Activated T-helper 17 cell treated with anti-CD3 and anti-CD28 coated beads, Interleukin-2, amount 50 U/mL, for 72 hours (primary cell): ENCODE measurements around the gene SMCHD1. TPM values are rescaled to one million over a fixed set of nuclear protein-coding genes. Genes with fewer than 3 reads are reported as not detected.
"Not testable (repeated sequence)": the region's sequence is repeated elsewhere in the genome, so short reads cannot be mapped to it uniquely, and the experiment has no call there.

Experiments used
- ATAC-seq: fragments of 150-1000 bp; cut with Tn5 transposase; replicated peaks from 2 replicates; pipeline ENCODE4 v1.10.0; 2021; ENCODE audit warnings: mild to moderate bottlenecking, moderate library complexity
- H3K27ac Mint-ChIP-seq: one replicate; pipeline ENCODE4 v1.8.0; 2022; ENCODE audit warnings: mixed read lengths
- H3K27me3 Mint-ChIP-seq: one replicate; pipeline ENCODE4 v1.8.0; 2022; ENCODE audit warnings: mixed read lengths
- H3K36me3 Mint-ChIP-seq: one replicate; pipeline ENCODE4 v1.8.0; 2022; ENCODE audit warnings: low read depth, mild to moderate bottlenecking, mixed read lengths
- H3K4me1 Mint-ChIP-seq: one replicate; pipeline ENCODE4 v1.8.0; 2022; ENCODE audit warnings: mixed read lengths
- H3K4me3 Mint-ChIP-seq: one replicate; pipeline ENCODE4 v1.8.0; 2022; ENCODE audit warnings: mild to moderate bottlenecking, mixed read lengths
- H3K9me3 Mint-ChIP-seq: one replicate; pipeline ENCODE4 v1.8.0; 2022; ENCODE audit warnings: mixed read lengths
- total RNA-seq, 2 donors: library from RNA; stranded (reverse); gene quantifications; one replicate each; pipeline ENCODE4 v1.2.3, GENCODE V29; 2022

Gene SMCHD1
- total RNA-seq, 2 donors from 2014 or later, result 99.5 to 106 TPM

DNA sequence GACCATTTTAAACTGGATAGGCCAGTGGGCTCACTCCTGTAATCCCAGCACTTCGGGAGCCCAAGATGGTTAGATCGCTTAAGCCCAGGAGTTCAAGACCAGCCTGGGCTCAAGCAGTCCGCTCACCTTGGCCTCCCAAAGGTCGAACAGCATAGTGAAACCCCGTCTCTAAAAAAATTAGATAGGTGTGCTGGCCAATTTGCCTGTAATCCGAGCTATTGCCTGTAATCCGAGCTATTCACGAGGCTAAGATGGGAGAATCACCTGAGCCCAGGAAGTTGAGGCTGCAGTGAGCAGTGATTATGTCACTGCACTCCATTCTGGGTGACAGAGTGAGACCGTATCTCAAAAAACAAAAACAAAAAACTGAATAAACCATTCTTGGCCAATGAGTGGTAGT lies 138.6 kb downstream of the SMCHD1 start:
- no peaks in the 10 kb centered on the region for H3K9me3 Mint-ChIP-seq
- H3K36me3 Mint-ChIP-seq, result peaks cover 90% of the 10 kb centered on the region
- ATAC-seq, result no peak
- H3K27ac Mint-ChIP-seq, result no peak overlapping the region
- no peak overlapping the region for H3K4me3 Mint-ChIP-seq
- H3K27me3 Mint-ChIP-seq, result no peaks in the 10 kb centered on the region
- H3K4me1 Mint-ChIP-seq, result peaks cover 3% of the 10 kb centered on the region

DNA sequence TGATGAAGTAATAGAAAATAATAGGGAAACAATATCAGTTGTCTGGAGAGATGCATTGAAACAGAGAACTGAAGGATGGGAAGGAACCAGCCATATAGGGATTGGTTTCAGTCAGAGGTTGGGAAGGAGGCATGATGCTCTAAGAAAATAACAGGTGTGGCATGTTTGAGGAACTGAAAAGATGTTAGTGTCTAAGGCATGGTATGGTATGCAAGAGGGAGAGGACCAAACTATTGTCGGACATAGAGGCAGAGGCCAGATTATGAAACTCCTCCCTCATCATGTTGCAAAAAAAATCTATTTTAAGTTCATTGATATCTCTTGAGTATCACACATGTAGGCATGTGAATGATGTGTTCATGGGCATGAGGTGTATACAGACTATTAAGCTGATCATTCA lies 142.4 kb downstream of the SMCHD1 start:
- Mint-ChIP-seq H3K9me3 (no peaks in the 10 kb centered on the region), H3K4me3 (no peak overlapping the region), H3K27ac (peak overlapping the region; percentile 32), H3K27me3 (no peaks in the 10 kb centered on the region), H3K4me1 (peaks cover 10% of the 10 kb centered on the region), H3K36me3 (peaks cover 95% of the 10 kb centered on the region)
- ATAC-seq, result no peak

DNA sequence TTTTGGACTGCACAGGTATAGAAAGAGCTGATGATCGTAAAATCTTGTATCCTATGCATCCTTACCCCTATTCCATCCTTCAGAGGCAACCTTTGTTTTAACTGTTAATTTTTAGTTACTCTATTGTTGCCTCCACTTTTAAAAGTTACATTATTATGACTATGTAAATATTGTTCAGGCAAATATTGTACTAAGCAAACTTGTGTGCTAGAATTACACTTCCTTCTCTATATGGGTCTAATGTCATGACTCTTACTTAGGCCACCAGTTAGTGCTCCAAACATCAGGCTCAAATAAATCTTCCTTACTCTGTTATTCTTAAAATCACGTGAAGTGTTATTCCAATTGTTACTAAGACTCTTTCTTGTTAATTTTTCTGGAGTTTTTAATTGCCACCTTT lies 143.8 kb downstream of the SMCHD1 start:
- H3K36me3 Mint-ChIP-seq, result peaks cover 96% of the 10 kb centered on the region
- peaks cover 10% of the 10 kb centered on the region for H3K4me1 Mint-ChIP-seq
- H3K27ac Mint-ChIP-seq, result peak overlapping the region; percentile 37
- no peaks in the 10 kb centered on the region for H3K9me3 Mint-ChIP-seq
- ATAC-seq, result no peak
- H3K27me3 Mint-ChIP-seq, result no peaks in the 10 kb centered on the region
- no peak overlapping the region for H3K4me3 Mint-ChIP-seq

DNA sequence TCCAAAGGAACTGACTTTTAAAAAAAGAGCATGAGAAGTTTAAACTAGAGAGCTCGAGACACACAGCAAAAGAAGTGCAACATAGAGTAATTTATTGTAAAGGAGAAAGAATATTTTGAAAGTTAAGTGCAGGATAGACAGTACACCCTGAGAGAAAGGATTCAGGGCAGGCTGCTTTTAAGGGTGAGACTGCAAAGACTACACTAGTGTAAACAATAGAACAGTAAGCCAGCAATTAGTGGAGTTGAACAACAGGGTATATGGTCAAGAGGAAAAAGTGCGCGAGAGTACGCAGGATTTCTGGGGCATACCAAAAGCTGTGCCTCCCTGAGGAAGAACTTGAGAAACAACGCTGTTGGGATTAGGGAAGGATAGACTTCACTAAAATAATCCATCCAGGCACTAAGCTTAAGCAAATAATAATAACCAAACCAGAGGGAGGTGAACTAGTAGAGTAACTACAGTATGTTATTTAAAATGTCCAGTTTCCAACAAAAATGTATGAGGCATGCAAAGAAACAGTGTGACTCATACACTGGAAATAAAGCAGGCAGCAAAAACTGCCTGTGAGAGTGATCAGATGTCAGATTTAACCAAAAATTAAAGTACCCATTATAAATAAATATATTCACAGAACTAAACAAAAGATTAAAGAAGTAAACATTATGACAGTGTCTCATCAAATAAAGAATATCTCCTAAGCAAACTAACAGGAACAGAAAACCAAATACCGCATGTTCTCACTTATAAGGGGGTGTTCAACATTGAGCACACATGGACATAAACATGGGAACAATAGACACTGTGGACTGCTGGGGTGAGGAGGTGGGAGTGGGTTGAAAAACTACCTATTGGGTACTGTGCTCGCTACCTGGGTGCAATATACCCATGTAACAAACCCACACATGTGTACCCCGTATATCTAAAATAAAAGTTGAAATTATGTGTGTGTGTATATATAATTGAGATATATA lies 150.7 kb downstream of the SMCHD1 start:
- ATAC-seq, result no peak
- Mint-ChIP-seq H3K9me3 (peaks cover 11% of the 10 kb centered on the region), H3K4me1 (no peaks in the 10 kb centered on the region), H3K4me3 (no peak overlapping the region), H3K27me3 (no peaks in the 10 kb centered on the region), H3K27ac (no peak overlapping the region), H3K36me3 (peaks cover 37% of the 10 kb centered on the region)

DNA sequence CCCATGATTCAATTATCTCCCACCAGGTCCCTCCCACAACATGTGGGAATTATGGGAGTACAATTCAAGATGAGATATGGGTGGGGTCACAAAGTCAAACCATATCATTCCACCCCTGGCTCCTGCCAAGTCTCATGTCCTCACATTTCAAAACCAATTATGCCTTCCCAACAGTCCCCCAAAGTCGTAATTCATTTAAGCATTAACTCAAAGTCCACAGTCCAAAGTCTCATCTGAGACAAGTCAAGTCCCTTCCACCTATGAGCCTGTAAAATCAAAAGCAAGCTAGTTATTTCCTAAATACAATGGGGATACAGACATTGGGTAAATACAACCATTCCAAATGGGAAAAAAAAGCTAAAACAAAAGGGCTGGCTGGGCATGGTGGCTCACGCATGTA lies 153.1 kb downstream of the SMCHD1 start:
- H3K4me1 Mint-ChIP-seq, ATAC-seq, H3K27me3 Mint-ChIP-seq, H3K27ac Mint-ChIP-seq, H3K4me3 Mint-ChIP-seq: not testable (repeated sequence)
- Mint-ChIP-seq H3K36me3 (peaks cover 17% of the 10 kb centered on the region), H3K9me3 (peaks cover 23% of the 10 kb centered on the region)

DNA sequence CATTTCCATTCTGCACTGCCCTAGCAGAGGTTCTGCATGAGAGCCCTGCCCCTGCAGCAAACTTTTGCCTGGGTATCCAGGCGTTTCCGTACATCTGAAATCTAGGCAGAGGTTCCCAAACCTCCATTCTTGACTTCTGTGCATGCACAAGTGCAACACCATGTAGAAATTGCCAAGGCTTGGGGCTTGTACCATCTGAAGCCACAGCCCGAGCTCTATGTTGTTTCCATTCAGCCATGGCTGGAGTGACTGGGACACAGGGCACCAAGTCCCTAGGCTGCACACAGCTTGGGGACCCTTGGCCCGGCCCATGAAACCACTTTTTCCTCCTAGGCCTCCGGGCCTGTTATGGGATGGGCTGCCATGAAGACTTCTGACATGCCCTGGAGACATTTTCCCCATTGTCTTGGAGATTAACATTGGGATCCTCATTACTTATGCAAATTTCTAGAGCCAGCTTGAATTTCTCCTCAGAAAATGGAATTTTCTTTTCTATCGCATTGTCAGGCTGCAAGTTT lies 154.2 kb downstream of the SMCHD1 start:
- not testable (repeated sequence) for H3K27me3 Mint-ChIP-seq, ATAC-seq, H3K36me3 Mint-ChIP-seq, H3K4me3 Mint-ChIP-seq, H3K4me1 Mint-ChIP-seq, H3K27ac Mint-ChIP-seq
- peaks cover 29% of the 10 kb centered on the region for H3K9me3 Mint-ChIP-seq

DNA sequence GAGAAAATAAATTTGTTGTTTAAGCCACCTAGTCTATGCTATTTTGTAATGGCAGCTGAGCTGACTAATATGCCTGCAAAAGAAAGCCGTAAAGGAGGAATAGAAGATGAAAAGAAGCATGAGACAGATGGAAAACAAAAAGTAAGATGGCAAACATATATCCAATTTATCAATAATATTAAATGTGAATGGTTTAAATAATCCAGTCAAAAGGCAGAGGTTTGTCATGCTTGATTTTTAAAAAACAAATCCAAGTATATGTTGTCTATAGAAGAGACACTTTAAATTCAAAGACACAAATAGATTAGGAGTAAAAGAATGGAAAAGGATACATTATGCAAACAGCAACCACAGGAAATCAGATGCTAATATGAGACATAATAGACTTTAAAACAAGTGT lies 155.9 kb downstream of the SMCHD1 start:
- Mint-ChIP-seq H3K27ac (no peak overlapping the region), H3K4me1 (no peaks in the 10 kb centered on the region), H3K9me3 (peaks cover 33% of the 10 kb centered on the region), H3K27me3 (no peaks in the 10 kb centered on the region), H3K36me3 (no peaks in the 10 kb centered on the region), H3K4me3 (no peak overlapping the region)
- ATAC-seq, result no peak

DNA sequence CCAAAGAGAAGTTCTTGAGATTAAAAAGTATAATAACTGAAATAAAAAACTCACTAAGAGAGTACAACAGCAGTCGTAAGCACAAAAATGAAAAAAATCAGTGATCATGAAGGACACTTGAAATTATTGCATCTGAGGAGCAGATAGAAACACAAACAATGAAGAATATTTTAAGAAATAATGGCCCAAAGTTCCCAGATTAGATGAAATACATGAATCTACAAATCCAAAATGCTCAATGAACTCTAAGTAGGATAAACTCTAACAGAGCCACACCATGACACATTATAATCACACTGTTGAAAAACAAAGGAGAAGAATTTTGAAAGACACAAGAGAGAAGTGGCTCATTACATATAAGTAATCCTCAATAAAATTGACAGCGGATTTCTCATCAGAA lies 159.4 kb downstream of the SMCHD1 start:
- Mint-ChIP-seq H3K27ac (no peak overlapping the region), H3K4me3 (no peak overlapping the region), H3K27me3 (no peaks in the 10 kb centered on the region), H3K4me1 (no peaks in the 10 kb centered on the region), H3K36me3 (no peaks in the 10 kb centered on the region), H3K9me3 (peaks cover 29% of the 10 kb centered on the region)
- ATAC-seq, result no peak

DNA sequence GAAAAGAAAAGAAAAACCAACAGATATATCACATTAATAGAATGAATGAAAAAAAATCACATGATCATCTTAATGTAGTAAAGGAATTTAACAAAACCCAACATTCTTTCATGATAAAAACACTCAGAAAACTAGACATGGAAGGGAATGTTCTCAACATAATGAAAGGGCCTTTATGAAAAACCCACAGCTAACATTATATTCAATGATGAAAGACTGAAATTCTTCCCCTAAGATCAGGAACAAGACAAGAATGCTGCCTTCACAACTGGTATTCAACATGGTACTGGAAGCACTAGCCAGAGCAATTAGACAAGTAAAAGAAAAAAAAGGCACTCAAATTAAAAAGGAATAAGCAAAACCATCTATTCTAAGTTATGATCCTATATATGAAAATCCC lies 162.8 kb downstream of the SMCHD1 start:
- Mint-ChIP-seq H3K27me3 (no peaks in the 10 kb centered on the region), H3K4me1 (no peaks in the 10 kb centered on the region), H3K9me3 (peaks cover 13% of the 10 kb centered on the region), H3K4me3 (no peak overlapping the region), H3K36me3 (no peaks in the 10 kb centered on the region), H3K27ac (no peak overlapping the region)
- no peak for ATAC-seq

DNA sequence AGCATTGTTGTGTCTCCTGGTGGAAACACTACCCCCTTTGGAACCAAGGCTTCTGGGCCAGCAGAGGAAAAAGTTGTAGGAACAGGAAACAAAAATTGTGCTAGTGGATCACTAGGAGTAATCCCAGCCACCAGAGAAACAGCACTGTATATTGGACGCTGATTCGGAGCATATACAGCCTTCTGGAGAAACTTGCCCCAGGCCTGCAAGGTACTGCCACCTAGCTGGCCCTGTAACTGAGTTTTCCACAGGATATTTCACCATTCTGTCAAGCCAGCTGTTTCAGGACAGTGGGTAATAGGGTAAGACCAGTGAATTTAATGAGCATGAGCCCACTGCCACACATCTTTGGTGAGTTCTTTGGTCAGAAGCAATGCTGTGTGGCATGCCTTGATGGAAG lies 166.2 kb downstream of the SMCHD1 start:
- Mint-ChIP-seq H3K27me3 (no peaks in the 10 kb centered on the region), H3K9me3 (no peaks in the 10 kb centered on the region), H3K36me3 (no peaks in the 10 kb centered on the region), H3K27ac (no peak overlapping the region), H3K4me3 (no peak overlapping the region), H3K4me1 (no peaks in the 10 kb centered on the region)
- ATAC-seq, result no peak

DNA sequence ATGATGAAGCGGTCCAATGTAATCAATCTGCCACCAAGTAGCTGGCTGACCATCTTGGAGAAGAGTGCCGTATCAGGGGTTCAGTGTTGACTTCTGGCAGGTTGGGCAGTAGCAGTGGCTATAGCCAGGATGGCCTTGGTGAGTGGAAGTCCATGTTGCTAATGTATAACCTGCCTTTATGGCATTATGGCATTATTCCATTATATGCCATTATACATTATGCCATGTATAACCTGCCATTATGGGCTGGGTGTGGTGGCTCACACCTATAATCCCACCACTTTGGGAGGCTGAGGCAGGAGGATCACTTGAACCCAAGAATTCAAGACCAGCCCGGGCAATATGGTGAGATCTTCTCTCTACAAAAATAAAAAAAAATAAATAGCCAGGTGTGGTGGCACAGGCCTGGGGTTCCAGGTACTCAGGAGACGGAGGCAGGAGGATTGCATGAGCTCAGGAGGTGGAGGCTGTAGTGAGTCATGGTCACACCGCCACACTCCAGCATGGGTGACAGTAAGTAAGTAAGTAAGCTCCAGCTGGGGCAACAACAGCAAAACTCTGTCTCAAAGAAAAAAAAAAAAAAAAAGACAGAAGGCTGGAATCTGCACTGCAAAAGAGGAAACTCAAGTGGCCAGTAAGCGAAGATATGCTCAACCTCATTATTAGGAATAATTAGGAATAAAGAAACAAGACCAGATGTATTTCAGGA lies 166.8 kb downstream of the SMCHD1 start:
- Mint-ChIP-seq H3K27ac (no peak overlapping the region), H3K4me1 (no peaks in the 10 kb centered on the region), H3K4me3 (no peak overlapping the region), H3K36me3 (no peaks in the 10 kb centered on the region), H3K27me3 (no peaks in the 10 kb centered on the region), H3K9me3 (no peaks in the 10 kb centered on the region)
- ATAC-seq, result no peak

DNA sequence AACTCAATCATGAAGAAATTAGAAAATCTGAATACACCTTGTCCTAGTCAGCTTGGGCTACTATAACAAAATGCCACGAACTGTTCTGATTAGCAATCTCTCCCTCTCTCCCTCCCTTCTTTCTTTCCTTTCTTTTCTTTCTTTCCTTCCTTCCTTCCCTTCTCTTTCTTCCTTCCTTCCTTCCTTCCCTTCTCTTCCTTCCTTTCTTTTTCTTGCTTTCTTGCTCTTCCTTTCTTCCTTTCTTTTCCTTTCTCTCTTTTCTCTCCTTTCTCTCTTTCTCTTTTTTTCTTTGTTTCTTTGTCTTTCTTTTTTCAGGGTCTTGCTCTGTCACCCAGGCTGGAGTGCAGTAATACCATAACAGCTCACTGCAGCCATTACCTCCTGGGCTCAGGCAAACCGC lies 167.7 kb downstream of the SMCHD1 start:
- no peaks in the 10 kb centered on the region for H3K4me1 Mint-ChIP-seq
- H3K27me3 Mint-ChIP-seq, result no peaks in the 10 kb centered on the region
- no peak overlapping the region for H3K27ac Mint-ChIP-seq
- ATAC-seq, result no peak
- H3K4me3 Mint-ChIP-seq, result no peak overlapping the region
- no peaks in the 10 kb centered on the region for H3K9me3 Mint-ChIP-seq
- H3K36me3 Mint-ChIP-seq, result no peaks in the 10 kb centered on the region

DNA sequence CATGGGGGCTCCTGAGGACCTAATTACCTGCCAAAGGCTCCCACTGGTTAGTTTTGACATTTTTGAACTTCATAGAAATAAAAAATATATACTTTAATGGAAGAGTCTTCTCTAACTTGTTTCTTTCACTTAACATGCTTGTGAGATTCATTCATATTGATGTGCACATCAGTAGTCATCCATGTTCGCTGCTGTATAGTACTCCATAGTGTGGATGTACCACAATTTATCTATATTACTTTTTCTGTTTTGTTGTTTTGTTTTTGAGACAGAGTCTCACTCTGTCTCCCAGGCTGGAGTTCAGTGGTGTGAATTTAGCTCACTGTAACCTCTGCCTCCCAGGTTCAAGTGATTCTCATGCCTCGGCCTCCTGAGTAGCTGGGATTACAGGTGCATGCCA lies 168.4 kb downstream of the SMCHD1 start:
- Mint-ChIP-seq H3K9me3 (no peaks in the 10 kb centered on the region), H3K4me1 (no peaks in the 10 kb centered on the region), H3K36me3 (no peaks in the 10 kb centered on the region), H3K4me3 (no peak overlapping the region), H3K27ac (no peak overlapping the region), H3K27me3 (no peaks in the 10 kb centered on the region)
- ATAC-seq, result no peak

DNA sequence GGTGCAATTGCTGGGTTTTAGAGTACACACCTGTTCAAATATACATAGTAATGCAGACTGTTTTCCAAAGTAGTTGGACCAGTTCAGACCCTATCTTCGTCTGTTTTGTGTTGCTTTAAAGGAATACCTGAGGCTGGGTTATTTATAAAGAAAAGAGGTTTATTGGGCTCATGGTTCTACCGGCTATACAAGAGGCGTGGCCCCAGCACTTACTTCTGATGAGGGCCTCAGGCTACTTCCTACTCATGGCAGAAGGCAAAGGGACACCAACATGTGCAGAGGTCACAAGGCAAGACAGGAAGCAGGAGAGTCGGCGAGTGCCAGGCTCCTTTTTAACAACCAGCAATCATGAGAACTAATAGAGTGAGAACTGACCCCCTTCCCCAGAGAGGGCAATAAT lies 169.3 kb downstream of the SMCHD1 start:
- Mint-ChIP-seq H3K27me3 (no peaks in the 10 kb centered on the region), H3K27ac (no peak overlapping the region), H3K4me1 (no peaks in the 10 kb centered on the region), H3K36me3 (no peaks in the 10 kb centered on the region), H3K9me3 (no peaks in the 10 kb centered on the region), H3K4me3 (no peak overlapping the region)
- no peak for ATAC-seq

DNA sequence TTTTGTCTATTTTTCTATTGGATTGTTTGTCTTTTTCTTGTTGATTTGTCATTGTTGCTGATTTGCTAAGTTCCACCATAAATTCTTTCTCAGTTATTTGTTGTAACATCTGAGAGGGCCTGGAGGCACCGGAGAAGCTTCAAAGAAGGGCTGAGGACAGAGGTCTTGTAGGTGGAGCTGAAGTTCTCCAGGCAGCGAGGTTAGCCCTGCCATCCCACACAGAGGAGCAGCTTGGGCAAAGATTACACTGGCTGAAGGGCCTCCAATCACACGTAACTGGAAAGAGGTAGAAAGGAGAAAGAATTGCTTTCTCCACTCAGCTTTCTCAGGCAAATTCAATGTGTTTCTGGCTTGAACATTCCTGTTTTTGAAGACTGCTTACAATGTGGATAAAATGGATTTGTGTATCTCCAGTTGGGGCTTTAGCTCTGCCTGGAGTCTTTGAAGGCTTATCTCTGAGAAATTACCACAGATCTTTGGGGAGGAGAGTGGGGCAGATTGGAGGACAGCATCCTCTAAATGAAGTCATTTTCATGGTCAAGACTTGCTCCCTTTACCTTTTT lies 170.2 kb downstream of the SMCHD1 start:
- H3K9me3 Mint-ChIP-seq, result no peaks in the 10 kb centered on the region
- no peak for ATAC-seq
- no peaks in the 10 kb centered on the region for H3K36me3 Mint-ChIP-seq
- no peak overlapping the region for H3K4me3 Mint-ChIP-seq
- no peaks in the 10 kb centered on the region for H3K4me1 Mint-ChIP-seq
- H3K27ac Mint-ChIP-seq, result no peak overlapping the region
- H3K27me3 Mint-ChIP-seq, result no peaks in the 10 kb centered on the region
